CD14-positive monocyte (primary cell): ENCODE data around the gene OR1F1. TPM values are rescaled to one million over a fixed set of nuclear protein-coding genes. Genes with fewer than 3 reads are reported as not detected.

Experiments
- DNase-seq, 3 donors: peaks; one replicate each; pipeline ENCODE4 v3.0.0-alpha.2; 2011 to 2022
- H2AFZ ChIP-seq: 2 replicates; pipeline ENCODE4 v1.6.0; 2012; ENCODE audit warnings: mild to moderate bottlenecking, low read depth, low read length, inconsistent platforms; ENCODE audit not compliant: insufficient read depth, poor library complexity, severe bottlenecking
- H3K27ac ChIP-seq, 2 donors: 1 replicate in 1 of 2; 2 replicates in 1 of 2; pipeline ENCODE4 v1.5.1; 2012 to 2013; ENCODE audit warnings: low read length in 2 of 2, control low read depth in 1 of 2, inconsistent platforms in 1 of 2, low read depth in 1 of 2, mild to moderate bottlenecking in 1 of 2
- H3K27me3 ChIP-seq, 2 donors: one replicate each; pipeline versions ENCODE4 v1.6.0 to v1.6.1; 2011 to 2013; ENCODE audit warnings: low read length in 2 of 2; ENCODE audit not compliant: control insufficient read depth in 2 of 2, insufficient read depth in 2 of 2
- H3K36me3 ChIP-seq, 2 donors: replicated peaks in 1 of 2; 1 replicate in 1 of 2; 2 replicates in 1 of 2; pipeline versions ENCODE4 v1.5.1 to v1.6.1; 2012 to 2013; ENCODE audit warnings: low read length in 2 of 2, control low read depth in 1 of 2, inconsistent platforms in 1 of 2, mild to moderate bottlenecking in 1 of 2; ENCODE audit not compliant: insufficient read depth in 2 of 2, control insufficient read depth in 1 of 2
- H3K4me1 ChIP-seq, 2 donors: 1 replicate in 1 of 2; 2 replicates in 1 of 2; pipeline versions ENCODE4 v1.5.1 to v1.6.1; 2012 to 2013; ENCODE audit warnings: low read length in 2 of 2, control low read depth in 1 of 2, inconsistent platforms in 1 of 2, mild to moderate bottlenecking in 1 of 2, moderate library complexity in 1 of 2; ENCODE audit not compliant: insufficient read depth in 2 of 2, control insufficient read depth in 1 of 2
- H3K4me2 ChIP-seq: replicated peaks from 2 replicates; pipeline ENCODE3; 2012; ENCODE audit warnings: low read length, moderate library complexity, mild to moderate bottlenecking; ENCODE audit not compliant: poor library complexity, severe bottlenecking; ENCODE audit errors: extremely low read depth
- H3K4me3 ChIP-seq, 3 experiments: fragments of 200-600 bp in 1 of 3; sonication (generic) in 1 of 3; replicated peaks in 1 of 3; 1 replicate in 2 of 3; 2 replicates in 1 of 3; pipeline ENCODE4 v1.5.1; 2011 to 2013; ENCODE audit warnings: low read length in 3 of 3, mild to moderate bottlenecking in 3 of 3, control low read depth in 2 of 3, low read depth in 2 of 3, inconsistent platforms in 1 of 3, moderate library complexity in 1 of 3
- H3K79me2 ChIP-seq: 2 replicates; pipeline ENCODE4 v1.6.0; 2012; ENCODE audit warnings: mild to moderate bottlenecking, control low read depth, inconsistent platforms, low read length, moderate library complexity; ENCODE audit not compliant: insufficient read depth
- H3K9ac ChIP-seq: 2 replicates; pipeline ENCODE4 v1.6.0; 2017; ENCODE audit warnings: low read length, mild to moderate bottlenecking; ENCODE audit not compliant: insufficient read depth, poor library complexity, severe bottlenecking
- H3K9me3 ChIP-seq, 2 donors: replicated peaks in 1 of 2; 1 replicate in 1 of 2; 2 replicates in 1 of 2; pipeline versions ENCODE4 v1.5.1 to v1.6.1; 2012 to 2013; ENCODE audit warnings: low read length in 2 of 2, control low read depth in 1 of 2; ENCODE audit not compliant: control insufficient read depth in 1 of 2, insufficient read depth in 1 of 2
- H4K20me1 ChIP-seq: 2 replicates; pipeline ENCODE4 v1.6.0; 2012; ENCODE audit warnings: mild to moderate bottlenecking, low read length, control low read depth, moderate library complexity; ENCODE audit not compliant: insufficient read depth
- H3K27ac Mint-ChIP-seq, 7 donors: one replicate each; pipeline ENCODE4 v1.8.0; 2020; ENCODE audit warnings: mild to moderate bottlenecking in 7 of 7, mixed read lengths in 7 of 7, moderate library complexity in 6 of 7, inconsistent platforms in 2 of 7
- H3K27me3 Mint-ChIP-seq, 3 donors: one replicate each; pipeline ENCODE4 v1.8.0; 2021 to 2022; ENCODE audit warnings: low read depth in 3 of 3, mild to moderate bottlenecking in 3 of 3, mixed read lengths in 3 of 3, moderate library complexity in 3 of 3, inconsistent platforms in 1 of 3
- H3K36me3 Mint-ChIP-seq, 2 donors: one replicate each; pipeline ENCODE4 v1.8.0; 2020; ENCODE audit warnings: mixed read lengths in 2 of 2, inconsistent platforms in 1 of 2, mild to moderate bottlenecking in 1 of 2
- H3K4me1 Mint-ChIP-seq: one replicate; pipeline ENCODE4 v1.8.0; 2020; ENCODE audit warnings: mild to moderate bottlenecking, mixed read lengths
- H3K4me3 Mint-ChIP-seq, 2 donors: one replicate each; pipeline ENCODE4 v1.8.0; 2020; ENCODE audit warnings: mild to moderate bottlenecking in 2 of 2, mixed read lengths in 2 of 2, moderate library complexity in 1 of 2
- H3K9me3 Mint-ChIP-seq, 7 donors: one replicate each; pipeline ENCODE4 v1.8.0; 2020 to 2022; ENCODE audit warnings: mixed read lengths in 7 of 7, mild to moderate bottlenecking in 6 of 7, moderate library complexity in 6 of 7, inconsistent platforms in 2 of 7
- WGBS: methylation state at CpG from one replicate; pipeline ENCODE4 v1.1.5; 2013; ENCODE audit warnings: missing lambda C conversion rate; ENCODE audit not compliant: insufficient coverage; 5-methylcytosine and 5-hydroxymethylcytosine counted together
- intact Hi-C, 2 donors: fragments of 100-400 bp; cut with micrococcal nuclease; formaldehyde crosslinking; loops; one replicate each; pipeline versions ENCODE4 v1.15.0 to v1.15.1; 2023
- polyA plus RNA-seq, 3 donors: library from polyadenylated mRNA; depleted of rRNA in 1 of 3; unstranded in 2 of 3; stranded (reverse) in 1 of 3; fragments of 300-500 nt in 2 of 3; fragments of >200 nt in 1 of 3; fragmentation: Illumina TruSeq in 2 of 3; gene quantifications; 1 replicate in 2 of 3; 2 replicates in 1 of 3; pipeline ENCODE4 v1.2.3, GENCODE V29; 2012 to 2021
- TF ChIP-seq, protein P1 (sequence below): fragments of 200-600 bp; IDR thresholded peaks from one replicate; pipeline ENCODE4 v1.8.0; 2022; ENCODE audit warnings: antibody characterized with exemption, mild to moderate bottlenecking

Gene OR1F1
- polyA plus RNA-seq, 3 donors = not detected

- no peaks in the 10 kb centered on the region for H3K79me2 ChIP-seq
- no peak for DNase-seq
- no peak overlapping the region for H2AFZ ChIP-seq
- H3K4me1 ChIP-seq = peaks cover 17 to 23% of the 10 kb centered on the region in 2 donors
- TF ChIP-seq, protein P1, sequence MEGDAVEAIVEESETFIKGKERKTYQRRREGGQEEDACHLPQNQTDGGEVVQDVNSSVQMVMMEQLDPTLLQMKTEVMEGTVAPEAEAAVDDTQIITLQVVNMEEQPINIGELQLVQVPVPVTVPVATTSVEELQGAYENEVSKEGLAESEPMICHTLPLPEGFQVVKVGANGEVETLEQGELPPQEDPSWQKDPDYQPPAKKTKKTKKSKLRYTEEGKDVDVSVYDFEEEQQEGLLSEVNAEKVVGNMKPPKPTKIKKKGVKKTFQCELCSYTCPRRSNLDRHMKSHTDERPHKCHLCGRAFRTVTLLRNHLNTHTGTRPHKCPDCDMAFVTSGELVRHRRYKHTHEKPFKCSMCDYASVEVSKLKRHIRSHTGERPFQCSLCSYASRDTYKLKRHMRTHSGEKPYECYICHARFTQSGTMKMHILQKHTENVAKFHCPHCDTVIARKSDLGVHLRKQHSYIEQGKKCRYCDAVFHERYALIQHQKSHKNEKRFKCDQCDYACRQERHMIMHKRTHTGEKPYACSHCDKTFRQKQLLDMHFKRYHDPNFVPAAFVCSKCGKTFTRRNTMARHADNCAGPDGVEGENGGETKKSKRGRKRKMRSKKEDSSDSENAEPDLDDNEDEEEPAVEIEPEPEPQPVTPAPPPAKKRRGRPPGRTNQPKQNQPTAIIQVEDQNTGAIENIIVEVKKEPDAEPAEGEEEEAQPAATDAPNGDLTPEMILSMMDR = no peak
- no peaks in the 10 kb centered on the region for H4K20me1 ChIP-seq
- H3K27me3 Mint-ChIP-seq = peaks cover 20 to 28% (median 20%) of the 10 kb centered on the region in 3 donors
- no peaks in the 10 kb centered on the region for H3K36me3 ChIP-seq
- no peak overlapping the region for H3K4me2 ChIP-seq
- H3K9ac ChIP-seq = no peak overlapping the region
- H3K27ac ChIP-seq = no peak overlapping the region
- 85% methylated on average over 10 of the region's 11 CpGs for WGBS
- peak overlapping the region in 2 of 7 donors; percentile 4 to 60 for H3K27ac Mint-ChIP-seq
- peaks cover 0 to 3% of the 10 kb centered on the region in 2 donors for H3K27me3 ChIP-seq
- H3K36me3 Mint-ChIP-seq = no peaks in the 10 kb centered on the region
- peak overlapping the region in 1 of 2 donors; percentile 69 for H3K4me3 Mint-ChIP-seq
- H3K4me3 ChIP-seq = no peak overlapping the region
- intact Hi-C loops = no loop called here
- peaks cover 24% of the 10 kb centered on the region for H3K4me1 Mint-ChIP-seq
- peaks cover 14 to 52% (median 32%) of the 10 kb centered on the region in 7 donors for H3K9me3 Mint-ChIP-seq
- peaks cover 5 to 15% of the 10 kb centered on the region in 2 donors for H3K9me3 ChIP-seq
Measured at GRCh38 chr16:3215601-3216262, 27.7 kb downstream of the OR1F1 start.

- Histone ChIP-seq H3K9me3 (peaks cover 9 to 21% of the 10 kb centered on the region in 2 donors), H3K36me3 (no peaks in the 10 kb centered on the region), H4K20me1 (no peaks in the 10 kb centered on the region), H3K9ac (no peak overlapping the region), H3K4me3 (no peak overlapping the region), H3K4me2 (no peak overlapping the region), H3K4me1 (peaks cover 17 to 23% of the 10 kb centered on the region in 2 donors), H3K27me3 (peaks cover 0 to 3% of the 10 kb centered on the region in 2 donors), H3K27ac (no peak overlapping the region), H3K79me2 (no peaks in the 10 kb centered on the region), H2AFZ (no peak overlapping the region)
- Mint-ChIP-seq H3K27me3 (peaks cover 16 to 25% (median 19%) of the 10 kb centered on the region in 3 donors), H3K36me3 (no peaks in the 10 kb centered on the region), H3K9me3 (peaks cover 16 to 57% (median 36%) of the 10 kb centered on the region in 7 donors), H3K4me3 (peak overlapping the region in 1 of 2 donors; percentile 69), H3K4me1 (peaks cover 24% of the 10 kb centered on the region), H3K27ac (peak overlapping the region in 1 of 7 donors; percentile 60)
- 100% methylated on average over 2 of the region's 3 CpGs for WGBS
- DNase-seq = no peak
- intact Hi-C loops = no loop called here
- TF ChIP-seq, protein P1 = no peak
Measured at GRCh38 chr16:3216263-3216640, 28.2 kb downstream of the OR1F1 start.
